Retinal pigment epithelial cell (primary cell): ENCODE results near the gene PITPNC1.

Experiments used
- DNase-seq: peaks from one replicate; pipeline ENCODE4 v3.0.0-alpha.2; 2010; ENCODE audit warnings: low read depth
- H3K4me3 ChIP-seq: 2 replicates; pipeline ENCODE4 v1.5.1; 2011; ENCODE audit warnings: mild to moderate bottlenecking, low read length, control low read depth, moderate library complexity
- CTCF ChIP-seq: conservative IDR thresholded peaks from 2 replicates; pipeline ENCODE4 v1.5.1; 2011; ENCODE audit warnings: low read depth, low read length, control low read depth, inconsistent platforms

PITPNC1 gene

GRCh38 chr17:67347826-67348225, 29.3 kb upstream of the PITPNC1 start:
- DNase-seq = no peak
- H3K4me3 ChIP-seq = no peak overlapping the region
- TF ChIP-seq CTCF = no peak

- H3K4me3 ChIP-seq = no peak overlapping the region
- DNase-seq = no peak
- TF ChIP-seq CTCF = no peak
Observed at GRCh38 chr17:67349420-67349819, 27.7 kb upstream of the PITPNC1 start.

- DNase-seq = no peak
- TF ChIP-seq CTCF = no peak
Observed at GRCh38 chr17:67353161-67353560, 23.9 kb upstream of the PITPNC1 start.

DNA sequence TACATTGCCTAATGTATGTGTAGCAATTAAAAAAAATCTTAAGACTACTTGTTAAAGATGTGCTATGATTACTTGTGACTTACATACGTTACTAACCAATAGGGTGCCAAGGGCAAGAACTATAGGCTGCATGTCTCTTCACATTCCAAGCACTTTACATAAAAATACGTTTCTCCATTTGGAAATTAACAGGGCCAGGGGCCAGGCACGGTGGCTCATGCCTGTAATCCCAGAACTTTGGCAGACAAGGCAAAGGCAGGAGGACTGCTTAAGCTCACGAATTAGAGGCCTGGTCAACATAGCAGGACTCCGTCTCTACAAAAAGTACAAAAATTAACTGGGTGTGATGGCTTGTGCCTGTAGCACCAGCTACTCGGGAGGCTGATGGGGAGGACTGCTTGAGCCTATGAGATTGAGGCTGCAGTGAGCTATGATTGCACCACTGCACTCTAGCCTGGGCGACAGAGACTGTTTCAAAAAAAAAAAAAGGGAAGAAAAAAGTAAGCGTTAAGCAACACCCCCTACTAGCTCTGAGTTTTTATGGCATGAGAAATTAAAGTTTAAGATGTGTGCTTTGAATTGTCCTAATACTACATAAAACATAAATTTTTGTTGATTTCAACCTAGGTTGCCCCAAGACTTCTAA, 23.0 kb upstream of the PITPNC1 start:
- no peak overlapping the region for H3K4me3 ChIP-seq
- no peak for TF ChIP-seq CTCF
- DNase-seq = no peak

More at GRCh38 chr17:67353161-67353560, 23.9 kb upstream of the PITPNC1 start:
- H3K4me3 ChIP-seq = no peak overlapping the region

- no peak for DNase-seq
- no peak for TF ChIP-seq CTCF
- no peak overlapping the region for H3K4me3 ChIP-seq
Observed at GRCh38 chr17:67358612-67359011, 18.5 kb upstream of the PITPNC1 start.

- no peak overlapping the region for H3K4me3 ChIP-seq
- TF ChIP-seq CTCF = peak; percentile 51
- DNase-seq = no peak
Observed at GRCh38 chr17:67359960-67360791, 16.9 kb upstream of the PITPNC1 start.

DNA sequence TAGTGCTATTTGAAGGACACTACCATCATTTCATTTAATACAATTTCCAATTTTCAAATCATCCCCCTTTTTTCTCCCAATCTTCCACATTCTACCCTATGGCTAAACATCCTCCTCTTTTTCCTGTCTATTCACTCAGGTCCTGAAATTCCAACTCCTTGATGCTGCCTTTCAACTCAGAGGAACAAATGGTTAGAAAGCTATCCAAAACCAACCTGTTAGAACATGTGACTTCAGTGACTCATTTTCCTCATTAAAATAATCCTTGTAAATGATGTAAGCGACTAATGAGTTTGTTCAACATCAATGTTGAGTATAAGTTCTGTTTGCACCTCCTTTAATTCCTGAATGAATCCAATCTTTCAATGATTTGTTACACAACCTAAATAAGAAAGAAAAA, 16.2 kb upstream of the PITPNC1 start:
- TF ChIP-seq CTCF = no peak
- no peak overlapping the region for H3K4me3 ChIP-seq

More for the DNA sequence above, 16.2 kb upstream of the PITPNC1 start:
- DNase-seq = no peak
